SK-N-SH treated with all-trans-retinoic acid at 6 μM for 48 hours (cell line): ENCODE data around the gene SERPINB5.

ENCODE experiments used
- ATAC-seq: fragments of 200-7000 bp; cut with Tn5 transposase; 3 replicates; pipeline ENCODE4 v1.9.1; 2020; ENCODE audit warnings: mild to moderate bottlenecking, moderate library complexity
- ARNTL ChIP-seq: fragments of 450-650 bp; formaldehyde crosslinking; IDR thresholded peaks from 2 replicates; pipeline ENCODE4 v1.5.0; 2020; ENCODE audit warnings: low read depth, mild to moderate bottlenecking, moderate library complexity, borderline replicate concordance
- BACH2 ChIP-seq: fragments of 250-450 bp; sonication (Bioruptor Pico); IDR thresholded peaks from 2 replicates; pipeline ENCODE4 v1.9.0; 2021; ENCODE audit warnings: mild to moderate bottlenecking, borderline replicate concordance
- CSDC2 ChIP-seq: fragments of 250-450 bp; sonication (Bioruptor Pico); IDR thresholded peaks from 2 replicates; pipeline ENCODE4 v1.5.0; 2020; ENCODE audit warnings: mild to moderate bottlenecking, moderate library complexity
- ESRRG ChIP-seq: fragments of 250-450 bp; sonication (Bioruptor Pico); IDR thresholded peaks from 2 replicates; pipeline ENCODE4 v1.6.1; 2021; ENCODE audit warnings: mild to moderate bottlenecking
- GLIS3 ChIP-seq: fragments of 250-450 bp; sonication (Bioruptor Pico); IDR thresholded peaks from 2 replicates; pipeline ENCODE4 v1.5.0; 2020; ENCODE audit warnings: mild to moderate bottlenecking, moderate library complexity
- ISL1 ChIP-seq: fragments of 250-450 bp; sonication (Bioruptor Pico); IDR thresholded peaks from 2 replicates; pipeline ENCODE4 v2.1.2; 2022; ENCODE audit warnings: mild to moderate bottlenecking, moderate library complexity
- OSR1 ChIP-seq: fragments of 250-450 bp; sonication (Bioruptor Pico); IDR thresholded peaks from 2 replicates; pipeline ENCODE4 v1.8.0; 2022; ENCODE audit warnings: moderate library complexity, mild to moderate bottlenecking, inconsistent platforms
- PPARA ChIP-seq: fragments of 250-450 bp; sonication (Bioruptor Pico); IDR thresholded peaks from 2 replicates; pipeline ENCODE4 v1.5.0; 2020; ENCODE audit warnings: mild to moderate bottlenecking, borderline replicate concordance
- RARB ChIP-seq: fragments of 250-450 bp; sonication (Bioruptor Pico); IDR thresholded peaks from 2 replicates; pipeline ENCODE4 v1.8.0; 2021; ENCODE audit warnings: mild to moderate bottlenecking, moderate library complexity
- SNAI2 ChIP-seq: fragments of 250-450 bp; sonication (Bioruptor Pico); IDR thresholded peaks from 2 replicates; pipeline ENCODE4 v1.5.0; 2020; ENCODE audit warnings: mild to moderate bottlenecking, moderate library complexity
- TCF4 ChIP-seq: fragments of 250-450 bp; sonication (Bioruptor Pico); IDR thresholded peaks from 2 replicates; pipeline ENCODE4 v1.8.0; 2021; ENCODE audit warnings: mild to moderate bottlenecking, moderate library complexity, borderline replicate concordance
- TOX ChIP-seq: fragments of 250-450 bp; sonication (Bioruptor Pico); IDR thresholded peaks from 2 replicates; pipeline ENCODE4 v1.8.0; 2021; ENCODE audit warnings: mild to moderate bottlenecking, moderate library complexity, borderline replicate concordance
- ZC3H10 ChIP-seq: fragments of 250-450 bp; sonication (Bioruptor Pico); IDR thresholded peaks from 2 replicates; pipeline ENCODE4 v1.5.1; 2021; ENCODE audit warnings: mild to moderate bottlenecking, moderate library complexity
- ZFP3 ChIP-seq: fragments of 250-450 bp; sonication (Bioruptor Pico); IDR thresholded peaks from 2 replicates; pipeline ENCODE4 v1.5.0; 2020; ENCODE audit warnings: mild to moderate bottlenecking, moderate library complexity
- ZFP30 ChIP-seq: fragments of 450-650 bp; formaldehyde crosslinking; IDR thresholded peaks from 2 replicates; pipeline ENCODE4 v1.5.0; 2022; ENCODE audit warnings: mild to moderate bottlenecking, moderate library complexity
- ZNF565 ChIP-seq: fragments of 450-650 bp; formaldehyde crosslinking; conservative IDR thresholded peaks from 2 replicates; pipeline ENCODE4 v1.5.0; 2020; ENCODE audit warnings: low read depth, mild to moderate bottlenecking, moderate library complexity
- ZNF70 ChIP-seq: fragments of 450-650 bp; formaldehyde crosslinking; IDR thresholded peaks from 2 replicates; pipeline ENCODE4 v1.5.0; 2020; ENCODE audit warnings: mild to moderate bottlenecking, moderate library complexity
- ZNF8 ChIP-seq: fragments of 450-650 bp; formaldehyde crosslinking; IDR thresholded peaks from 2 replicates; pipeline ENCODE4 v1.5.0; 2020; ENCODE audit warnings: mild to moderate bottlenecking, moderate library complexity
- TF ChIP-seq, protein P1 (sequence below): fragments of 250-450 bp; sonication (Bioruptor Pico); IDR thresholded peaks from 2 replicates; pipeline ENCODE4 v1.5.1; 2021; ENCODE audit warnings: mild to moderate bottlenecking, moderate library complexity
- TF ChIP-seq, protein P2 (sequence below): fragments of 250-450 bp; sonication (Bioruptor Pico); IDR thresholded peaks from 2 replicates; pipeline ENCODE4 v1.5.0; 2020; ENCODE audit warnings: mild to moderate bottlenecking, moderate library complexity
- TF ChIP-seq, protein P3 (sequence below): fragments of 250-450 bp; sonication (Bioruptor Pico); IDR thresholded peaks from 2 replicates; pipeline ENCODE4 v1.5.1; 2020; ENCODE audit warnings: low read depth, mild to moderate bottlenecking, moderate library complexity
- TF ChIP-seq, protein P4 (sequence below): fragments of 250-450 bp; sonication (Bioruptor Pico); IDR thresholded peaks from 2 replicates; pipeline ENCODE4 v1.8.0; 2020; ENCODE audit warnings: mild to moderate bottlenecking, moderate library complexity, borderline replicate concordance

The SERPINB5 gene

DNA sequence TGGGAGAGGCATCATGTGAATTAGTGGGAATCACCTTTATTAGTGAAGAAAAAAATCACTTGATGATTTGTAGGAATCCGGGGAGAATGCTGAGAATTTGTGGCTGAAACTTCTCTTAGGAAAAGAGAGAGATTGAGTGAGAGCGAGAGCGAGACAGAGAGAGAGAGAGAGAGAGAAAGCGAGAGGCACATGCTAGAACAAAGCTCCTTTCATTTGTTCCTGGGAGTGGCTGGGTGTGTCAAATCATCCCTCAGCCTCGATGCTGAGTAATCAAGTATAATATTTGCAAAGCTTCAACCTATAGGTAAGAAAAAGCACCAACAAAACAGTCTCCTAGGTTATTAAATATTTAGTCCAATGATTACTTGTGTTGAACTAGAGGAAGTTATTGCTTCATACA lies 4.4 kb upstream of the SERPINB5 start:
- no peak for ATAC-seq
- TF ChIP-seq ZNF70 (CRISPR knock-in tag) (no peak), ISL1 (CRISPR knock-in tag) (no peak), ZNF8 (no peak), RARB (CRISPR knock-in tag) (no peak), ZC3H10 (CRISPR knock-in tag) (no peak), ARNTL (CRISPR knock-in tag) (no peak), TOX (CRISPR knock-in tag) (no peak), PPARA (CRISPR knock-in tag) (no peak), ESRRG (CRISPR knock-in tag) (no peak), BACH2 (CRISPR knock-in tag) (no peak)
- TF ChIP-seq, protein P1, sequence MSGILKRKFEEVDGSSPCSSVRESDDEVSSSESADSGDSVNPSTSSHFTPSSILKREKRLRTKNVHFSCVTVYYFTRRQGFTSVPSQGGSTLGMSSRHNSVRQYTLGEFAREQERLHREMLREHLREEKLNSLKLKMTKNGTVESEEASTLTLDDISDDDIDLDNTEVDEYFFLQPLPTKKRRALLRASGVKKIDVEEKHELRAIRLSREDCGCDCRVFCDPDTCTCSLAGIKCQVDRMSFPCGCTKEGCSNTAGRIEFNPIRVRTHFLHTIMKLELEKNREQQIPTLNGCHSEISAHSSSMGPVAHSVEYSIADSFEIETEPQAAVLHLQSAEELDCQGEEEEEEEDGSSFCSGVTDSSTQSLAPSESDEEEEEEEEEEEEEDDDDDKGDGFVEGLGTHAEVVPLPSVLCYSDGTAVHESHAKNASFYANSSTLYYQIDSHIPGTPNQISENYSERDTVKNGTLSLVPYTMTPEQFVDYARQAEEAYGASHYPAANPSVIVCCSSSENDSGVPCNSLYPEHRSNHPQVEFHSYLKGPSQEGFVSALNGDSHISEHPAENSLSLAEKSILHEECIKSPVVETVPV: no peak
- TF ChIP-seq, protein P2, sequence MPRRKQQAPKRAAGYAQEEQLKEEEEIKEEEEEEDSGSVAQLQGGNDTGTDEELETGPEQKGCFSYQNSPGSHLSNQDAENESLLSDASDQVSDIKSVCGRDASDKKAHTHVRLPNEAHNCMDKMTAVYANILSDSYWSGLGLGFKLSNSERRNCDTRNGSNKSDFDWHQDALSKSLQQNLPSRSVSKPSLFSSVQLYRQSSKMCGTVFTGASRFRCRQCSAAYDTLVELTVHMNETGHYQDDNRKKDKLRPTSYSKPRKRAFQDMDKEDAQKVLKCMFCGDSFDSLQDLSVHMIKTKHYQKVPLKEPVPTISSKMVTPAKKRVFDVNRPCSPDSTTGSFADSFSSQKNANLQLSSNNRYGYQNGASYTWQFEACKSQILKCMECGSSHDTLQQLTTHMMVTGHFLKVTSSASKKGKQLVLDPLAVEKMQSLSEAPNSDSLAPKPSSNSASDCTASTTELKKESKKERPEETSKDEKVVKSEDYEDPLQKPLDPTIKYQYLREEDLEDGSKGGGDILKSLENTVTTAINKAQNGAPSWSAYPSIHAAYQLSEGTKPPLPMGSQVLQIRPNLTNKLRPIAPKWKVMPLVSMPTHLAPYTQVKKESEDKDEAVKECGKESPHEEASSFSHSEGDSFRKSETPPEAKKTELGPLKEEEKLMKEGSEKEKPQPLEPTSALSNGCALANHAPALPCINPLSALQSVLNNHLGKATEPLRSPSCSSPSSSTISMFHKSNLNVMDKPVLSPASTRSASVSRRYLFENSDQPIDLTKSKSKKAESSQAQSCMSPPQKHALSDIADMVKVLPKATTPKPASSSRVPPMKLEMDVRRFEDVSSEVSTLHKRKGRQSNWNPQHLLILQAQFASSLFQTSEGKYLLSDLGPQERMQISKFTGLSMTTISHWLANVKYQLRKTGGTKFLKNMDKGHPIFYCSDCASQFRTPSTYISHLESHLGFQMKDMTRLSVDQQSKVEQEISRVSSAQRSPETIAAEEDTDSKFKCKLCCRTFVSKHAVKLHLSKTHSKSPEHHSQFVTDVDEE (CRISPR knock-in tag): no peak
- TF ChIP-seq, protein P3, sequence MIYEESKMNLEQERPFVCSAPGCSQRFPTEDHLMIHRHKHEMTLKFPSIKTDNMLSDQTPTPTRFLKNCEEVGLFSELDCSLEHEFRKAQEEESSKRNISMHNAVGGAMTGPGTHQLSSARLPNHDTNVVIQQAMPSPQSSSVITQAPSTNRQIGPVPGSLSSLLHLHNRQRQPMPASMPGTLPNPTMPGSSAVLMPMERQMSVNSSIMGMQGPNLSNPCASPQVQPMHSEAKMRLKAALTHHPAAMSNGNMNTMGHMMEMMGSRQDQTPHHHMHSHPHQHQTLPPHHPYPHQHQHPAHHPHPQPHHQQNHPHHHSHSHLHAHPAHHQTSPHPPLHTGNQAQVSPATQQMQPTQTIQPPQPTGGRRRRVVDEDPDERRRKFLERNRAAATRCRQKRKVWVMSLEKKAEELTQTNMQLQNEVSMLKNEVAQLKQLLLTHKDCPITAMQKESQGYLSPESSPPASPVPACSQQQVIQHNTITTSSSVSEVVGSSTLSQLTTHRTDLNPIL: no peak

DNA sequence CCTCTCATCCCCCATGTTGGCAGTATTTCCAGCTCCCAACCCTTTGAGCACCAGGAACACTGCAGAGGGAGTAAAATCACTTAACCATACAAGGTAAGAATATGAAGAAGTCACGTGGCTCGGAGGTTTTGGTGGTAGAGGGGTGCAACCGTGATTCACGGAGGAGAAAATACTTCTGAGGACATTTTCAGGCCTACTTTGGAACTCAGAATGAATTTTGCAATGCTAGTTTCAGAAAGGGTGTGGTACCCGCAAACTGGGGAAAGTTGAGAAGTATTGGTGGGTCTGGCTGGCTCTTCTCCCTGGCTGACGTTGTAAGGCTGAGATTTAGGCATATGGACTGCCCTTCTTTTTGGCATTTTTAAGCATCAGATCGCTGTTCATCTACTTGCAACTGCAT lies 442 bp downstream of the SERPINB5 start:
- ATAC-seq: no peak
- TF ChIP-seq SNAI2 (CRISPR knock-in tag) (no peak), CSDC2 (no peak), ZNF8 (no peak), ZC3H10 (CRISPR knock-in tag) (no peak), BACH2 (CRISPR knock-in tag) (no peak), ARNTL (CRISPR knock-in tag) (no peak), ZNF565 (CRISPR knock-in tag) (no peak), GLIS3 (no peak), TCF4 (CRISPR knock-in tag) (no peak), OSR1 (CRISPR knock-in tag) (no peak), ZFP3 (CRISPR knock-in tag) (no peak), ESRRG (CRISPR knock-in tag) (no peak), ZFP30 (CRISPR knock-in tag) (no peak), TOX (CRISPR knock-in tag) (no peak), ISL1 (CRISPR knock-in tag) (no peak)
- TF ChIP-seq, protein P1: no peak
- TF ChIP-seq, protein P4, sequence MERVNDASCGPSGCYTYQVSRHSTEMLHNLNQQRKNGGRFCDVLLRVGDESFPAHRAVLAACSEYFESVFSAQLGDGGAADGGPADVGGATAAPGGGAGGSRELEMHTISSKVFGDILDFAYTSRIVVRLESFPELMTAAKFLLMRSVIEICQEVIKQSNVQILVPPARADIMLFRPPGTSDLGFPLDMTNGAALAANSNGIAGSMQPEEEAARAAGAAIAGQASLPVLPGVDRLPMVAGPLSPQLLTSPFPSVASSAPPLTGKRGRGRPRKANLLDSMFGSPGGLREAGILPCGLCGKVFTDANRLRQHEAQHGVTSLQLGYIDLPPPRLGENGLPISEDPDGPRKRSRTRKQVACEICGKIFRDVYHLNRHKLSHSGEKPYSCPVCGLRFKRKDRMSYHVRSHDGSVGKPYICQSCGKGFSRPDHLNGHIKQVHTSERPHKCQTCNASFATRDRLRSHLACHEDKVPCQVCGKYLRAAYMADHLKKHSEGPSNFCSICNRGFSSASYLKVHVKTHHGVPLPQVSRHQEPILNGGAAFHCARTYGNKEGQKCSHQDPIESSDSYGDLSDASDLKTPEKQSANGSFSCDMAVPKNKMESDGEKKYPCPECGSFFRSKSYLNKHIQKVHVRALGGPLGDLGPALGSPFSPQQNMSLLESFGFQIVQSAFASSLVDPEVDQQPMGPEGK: no peak
- TF ChIP-seq, protein P2 (CRISPR knock-in tag): no peak
- TF ChIP-seq, protein P3: no peak
